ENCODE data around the gene PPARA.

DNA sequence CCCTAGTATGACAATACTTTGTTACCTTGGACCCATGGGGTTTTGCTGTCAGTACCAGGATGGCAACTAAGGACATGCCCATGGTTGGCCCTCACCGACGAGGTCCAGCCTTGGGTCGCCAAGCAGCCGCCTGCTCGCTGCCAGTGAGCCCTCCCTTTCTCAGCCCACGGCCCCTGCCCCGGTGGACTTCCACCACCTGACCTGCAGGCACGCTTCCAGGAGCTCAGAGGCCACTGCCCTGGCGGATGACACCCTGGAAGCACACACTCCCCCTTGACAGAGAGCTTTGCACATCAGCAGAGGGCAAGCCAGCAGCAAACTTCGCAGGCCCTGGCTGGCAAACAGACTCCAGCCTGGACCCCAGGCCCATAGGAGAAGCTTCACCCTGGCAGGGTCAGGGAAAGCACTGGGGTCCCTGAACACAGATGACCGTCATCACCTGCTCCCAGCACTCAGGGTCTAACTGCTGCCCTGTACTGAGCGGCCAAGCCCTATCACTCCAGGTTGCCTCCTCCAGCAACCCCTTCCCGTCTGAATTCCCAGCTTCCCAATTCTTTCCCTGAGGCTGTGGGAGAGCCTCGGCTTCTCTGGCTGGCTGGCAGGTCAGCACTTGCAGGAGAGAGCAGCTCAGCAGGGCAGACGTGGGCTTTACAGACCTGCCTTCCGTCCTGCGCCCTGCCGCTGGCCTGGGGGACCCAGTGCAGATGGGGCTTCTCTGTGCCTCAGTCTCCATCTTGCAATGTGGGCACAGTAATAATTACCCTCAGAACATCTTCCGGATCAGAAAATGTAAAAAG, 2.7 kb upstream of the PPARA start:
- TF ChIP-seq, protein P1, sequence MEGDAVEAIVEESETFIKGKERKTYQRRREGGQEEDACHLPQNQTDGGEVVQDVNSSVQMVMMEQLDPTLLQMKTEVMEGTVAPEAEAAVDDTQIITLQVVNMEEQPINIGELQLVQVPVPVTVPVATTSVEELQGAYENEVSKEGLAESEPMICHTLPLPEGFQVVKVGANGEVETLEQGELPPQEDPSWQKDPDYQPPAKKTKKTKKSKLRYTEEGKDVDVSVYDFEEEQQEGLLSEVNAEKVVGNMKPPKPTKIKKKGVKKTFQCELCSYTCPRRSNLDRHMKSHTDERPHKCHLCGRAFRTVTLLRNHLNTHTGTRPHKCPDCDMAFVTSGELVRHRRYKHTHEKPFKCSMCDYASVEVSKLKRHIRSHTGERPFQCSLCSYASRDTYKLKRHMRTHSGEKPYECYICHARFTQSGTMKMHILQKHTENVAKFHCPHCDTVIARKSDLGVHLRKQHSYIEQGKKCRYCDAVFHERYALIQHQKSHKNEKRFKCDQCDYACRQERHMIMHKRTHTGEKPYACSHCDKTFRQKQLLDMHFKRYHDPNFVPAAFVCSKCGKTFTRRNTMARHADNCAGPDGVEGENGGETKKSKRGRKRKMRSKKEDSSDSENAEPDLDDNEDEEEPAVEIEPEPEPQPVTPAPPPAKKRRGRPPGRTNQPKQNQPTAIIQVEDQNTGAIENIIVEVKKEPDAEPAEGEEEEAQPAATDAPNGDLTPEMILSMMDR (IDR thresholded peaks at IDR 0.05): no peak
- no peak for TF ChIP-seq POLR2A (IDR thresholded peaks at IDR 0.05)
